Right ventricle myocardium superior (tissue), 1 donor: ENCODE results near the gene HDAC5. TPM values are rescaled to one million over a fixed set of nuclear protein-coding genes. Genes with fewer than 3 reads are reported as not detected.

ENCODE experiments used
- ATAC-seq: fragments of 200-7000 bp; cut with Tn5 transposase; one replicate; pipeline ENCODE4 v1.9.1; 2020; ENCODE audit warnings: mild to moderate bottlenecking; ENCODE audit not compliant: poor library complexity
- DNase-seq: peaks from one replicate; pipeline ENCODE4 v3.0.0-alpha.2; 2020
- intact Hi-C: fragments of 100-400 bp; cut with DNase I; formaldehyde crosslinking; loops from one replicate; pipeline ENCODE4 v1.11.2; 2022
- total RNA-seq: library from RNA; stranded (reverse); fragmentation: NEBNext Ultra II Directional; extraction: Animal tissue kit (Norgen Biotek cat#: 25700); gene quantifications from one replicate; pipeline ENCODE4 v1.2.1, GENCODE V29; 2021
- donor health status: DM: no; HTN: yes; CAD: no; lungs with severe emphysema.

HDAC5 gene
- total RNA-seq, 1 donor from 2014 or later = 67.7 TPM

DNA sequence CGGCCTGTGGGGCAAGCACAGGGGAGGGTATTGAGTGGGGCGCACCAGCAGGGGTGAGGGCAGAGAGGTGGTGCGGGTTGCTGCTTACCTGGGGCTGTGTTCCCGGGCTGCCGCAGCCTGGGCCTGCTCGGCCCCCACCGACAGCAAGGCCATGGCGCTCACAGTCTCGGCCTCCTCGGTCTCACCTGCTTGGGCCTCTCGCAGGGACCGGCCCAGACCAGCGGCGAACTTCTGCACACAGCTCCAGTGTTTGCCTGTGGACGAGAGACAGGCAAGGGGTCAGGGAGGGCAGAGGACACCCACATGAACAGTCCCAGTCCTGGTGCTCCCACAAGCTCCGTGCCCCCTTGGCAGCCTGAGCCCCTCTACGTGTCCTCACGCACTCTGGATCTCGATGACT lies 45.0 kb downstream of the HDAC5 start:
- no peak for DNase-seq

DNA sequence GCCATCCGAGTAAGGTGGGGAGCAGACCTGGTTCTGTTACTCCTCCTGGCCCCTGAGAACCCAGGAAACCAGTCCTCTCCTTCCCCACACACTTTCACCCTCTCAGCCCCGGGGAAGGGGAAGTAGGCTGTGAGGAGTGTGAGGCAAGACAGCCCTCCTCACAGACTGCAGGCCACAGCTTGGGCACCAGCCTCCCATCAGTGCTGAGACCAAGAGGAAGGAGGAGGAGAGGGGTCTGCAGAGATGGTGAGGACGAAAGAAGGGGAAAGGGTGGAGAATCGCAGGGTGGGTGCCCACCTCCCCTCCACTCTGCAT lies 45.9 kb downstream of the HDAC5 start:
- intact Hi-C loops = no loop called here
- DNase-seq = no peak
- ATAC-seq = no peak

More for the DNA sequence above, 45.0 kb downstream of the HDAC5 start:
- no peak for ATAC-seq
- intact Hi-C loops = no loop called here

DNA sequence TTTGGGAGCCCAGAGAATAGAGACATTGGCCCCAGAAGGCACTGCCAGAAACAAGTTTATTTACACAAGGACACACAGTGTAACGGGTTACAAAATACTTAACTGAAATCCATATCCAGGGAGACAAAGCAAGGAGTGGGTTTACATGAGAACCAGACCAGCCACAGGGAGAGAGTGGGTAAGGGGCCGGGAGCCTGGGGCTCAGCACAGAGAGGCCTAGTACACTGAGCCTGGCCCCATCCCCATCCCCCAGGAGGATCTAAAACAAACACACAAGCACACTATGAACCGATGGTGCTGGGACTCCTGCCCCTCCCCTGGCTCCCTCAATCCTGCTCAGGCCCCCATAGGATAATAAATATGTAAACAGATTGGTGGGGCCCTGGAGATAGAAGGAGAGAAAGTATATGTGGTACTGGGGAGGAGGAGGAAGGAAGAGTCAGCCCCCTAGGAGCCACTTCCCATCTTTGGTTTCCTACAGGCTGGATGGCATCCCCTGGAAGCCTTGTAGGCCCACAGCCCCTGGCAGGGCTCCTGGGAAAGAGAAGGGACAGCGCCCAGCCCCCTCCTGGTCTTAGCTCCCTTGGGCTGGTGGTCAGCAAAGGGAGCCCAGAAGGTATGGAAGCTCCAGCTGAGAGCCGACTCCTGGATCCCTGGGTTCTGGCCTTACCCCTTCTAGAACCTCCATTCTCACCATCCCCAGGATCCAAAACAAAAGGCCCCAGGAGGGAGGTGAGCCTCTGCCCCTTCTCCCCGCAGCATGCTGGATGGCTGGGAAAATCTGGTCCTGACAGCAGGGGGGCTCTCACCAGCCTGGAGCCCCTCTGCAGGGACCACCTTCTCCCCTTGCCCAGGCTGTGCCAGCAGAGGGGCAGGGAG lies 46.5 kb downstream of the HDAC5 start:
- DNase-seq = no peak
- intact Hi-C loops = no loop called here
- no peak for ATAC-seq

DNA sequence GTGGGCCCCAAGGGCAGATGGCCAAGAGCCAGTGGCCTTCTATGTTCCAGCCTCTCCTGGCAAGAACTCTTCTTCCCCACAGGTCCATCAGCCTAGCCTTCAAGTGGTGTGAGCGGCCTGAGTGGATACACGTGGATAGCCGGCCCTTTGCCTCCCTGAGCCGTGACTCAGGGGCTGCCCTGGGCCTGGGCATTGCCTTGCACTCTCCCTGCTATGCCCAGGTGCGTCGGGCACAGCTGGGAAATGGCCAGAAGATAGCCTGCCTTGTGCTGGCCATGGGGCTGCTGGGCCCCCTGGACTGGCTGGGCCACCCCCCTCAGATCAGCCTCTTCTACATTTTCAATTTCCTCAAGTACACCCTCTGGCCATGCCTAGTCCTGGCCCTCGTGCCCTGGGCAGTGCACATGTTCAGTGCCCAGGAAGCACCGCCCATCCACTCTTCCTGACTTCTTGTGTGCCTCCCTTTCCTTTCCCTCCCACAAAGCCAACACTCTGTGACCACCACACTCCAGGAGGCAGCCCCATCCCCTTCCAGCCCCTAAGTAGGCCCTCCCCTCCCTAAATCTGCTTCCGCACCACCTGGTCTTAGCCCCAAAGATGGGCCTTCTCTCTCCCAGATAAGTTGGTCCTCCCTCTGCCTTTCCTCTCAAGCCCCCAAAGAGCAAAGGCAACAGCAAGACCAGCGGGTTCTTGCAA lies 47.7 kb downstream of the HDAC5 start:
- intact Hi-C loops = no loop called here
- DNase-seq = no peak
- ATAC-seq = no peak

DNA sequence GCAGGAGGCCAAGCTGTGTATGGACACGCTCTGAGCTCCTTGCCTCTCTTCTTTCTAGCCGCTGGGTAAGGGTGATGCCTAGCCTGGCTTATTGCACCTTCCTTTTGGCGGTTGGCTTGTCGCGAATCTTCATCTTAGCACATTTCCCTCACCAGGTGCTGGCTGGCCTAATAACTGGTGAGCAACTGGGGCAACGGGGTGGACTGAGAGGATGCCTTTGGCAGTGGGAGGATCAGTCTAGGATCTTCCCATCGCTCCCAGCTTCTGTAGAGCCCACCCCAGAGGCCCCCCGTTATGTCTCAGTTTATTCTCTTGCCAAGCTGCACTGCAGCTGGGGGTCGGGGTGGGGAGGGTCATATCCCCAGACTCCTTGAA lies 48.5 kb downstream of the HDAC5 start:
- no peak for DNase-seq
- ATAC-seq = no peak
- intact Hi-C loops = no loop called here

DNA sequence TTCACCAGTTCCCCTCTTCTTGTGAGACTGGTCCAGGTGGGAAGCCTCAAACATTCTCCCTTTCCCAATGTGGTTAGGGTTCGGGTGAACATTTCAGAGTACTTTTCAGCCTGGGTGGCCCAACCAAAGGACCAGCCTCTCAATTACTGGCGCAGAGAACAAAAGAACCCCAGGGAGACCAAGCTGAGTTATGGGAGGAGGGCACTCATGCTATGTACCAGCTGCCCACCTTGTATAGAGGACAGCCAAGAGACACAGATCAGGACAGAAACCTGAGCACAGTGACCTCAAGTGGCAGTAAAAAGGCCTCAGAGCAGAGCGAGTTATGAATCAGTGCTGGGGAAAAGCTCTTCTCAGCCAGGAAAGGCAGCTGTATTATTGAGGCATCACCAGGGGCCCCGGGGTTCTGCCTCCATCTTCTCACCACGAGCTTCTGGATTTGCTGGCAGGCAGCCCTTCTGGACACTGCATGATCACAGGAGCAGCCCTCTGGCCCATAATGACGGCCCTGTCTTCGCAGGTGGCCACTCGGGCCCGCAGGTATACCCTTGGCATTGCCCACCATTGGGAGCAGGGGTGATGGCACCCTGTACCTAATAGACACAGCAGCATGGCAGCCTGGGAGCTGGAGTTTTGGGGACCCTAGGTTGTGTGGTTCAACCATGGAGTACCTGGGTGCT lies 49.1 kb downstream of the HDAC5 start:
- DNase-seq (no peak), ATAC-seq (no peak)
- intact Hi-C loops = no loop called here

DNA sequence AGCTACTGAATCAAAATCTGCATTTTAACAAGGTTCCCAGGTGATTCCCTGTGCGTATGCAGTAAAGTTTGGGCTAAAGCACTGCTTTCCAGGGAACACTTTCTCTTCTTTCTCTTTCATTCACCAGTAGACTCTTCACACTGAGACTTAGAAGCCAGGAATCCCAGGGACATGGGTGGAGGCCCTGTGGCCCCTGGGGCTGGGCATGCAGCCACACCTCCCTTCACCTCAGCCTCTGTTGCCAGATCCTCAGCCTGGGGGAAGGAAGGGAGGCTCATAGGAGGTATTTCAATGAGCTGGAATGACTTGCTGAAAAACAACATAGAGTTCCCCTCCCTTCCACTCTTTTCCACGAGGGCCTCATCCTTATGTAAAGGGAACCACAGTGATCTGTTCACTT lies 51.7 kb downstream of the HDAC5 start:
- no peak for DNase-seq
- no peak for ATAC-seq
- intact Hi-C loops = no loop called here

DNA sequence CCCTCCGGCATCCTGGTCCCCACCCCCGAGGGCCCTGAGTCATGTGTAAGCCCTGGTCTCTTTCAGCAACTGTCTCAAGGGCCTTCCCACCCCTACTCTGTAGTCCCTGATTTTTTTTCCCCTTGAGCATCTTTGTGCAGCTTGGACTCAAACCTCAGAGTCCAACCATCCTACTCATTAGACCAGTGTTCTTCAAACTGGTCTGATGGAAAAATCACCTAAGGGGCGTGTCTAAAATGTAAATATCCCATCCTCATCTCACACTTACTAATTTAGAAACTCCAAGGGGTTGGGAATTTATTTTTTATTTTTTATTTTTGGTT lies 52.3 kb downstream of the HDAC5 start:
- DNase-seq = no peak
- no peak for ATAC-seq
- intact Hi-C loops = no loop called here

DNA sequence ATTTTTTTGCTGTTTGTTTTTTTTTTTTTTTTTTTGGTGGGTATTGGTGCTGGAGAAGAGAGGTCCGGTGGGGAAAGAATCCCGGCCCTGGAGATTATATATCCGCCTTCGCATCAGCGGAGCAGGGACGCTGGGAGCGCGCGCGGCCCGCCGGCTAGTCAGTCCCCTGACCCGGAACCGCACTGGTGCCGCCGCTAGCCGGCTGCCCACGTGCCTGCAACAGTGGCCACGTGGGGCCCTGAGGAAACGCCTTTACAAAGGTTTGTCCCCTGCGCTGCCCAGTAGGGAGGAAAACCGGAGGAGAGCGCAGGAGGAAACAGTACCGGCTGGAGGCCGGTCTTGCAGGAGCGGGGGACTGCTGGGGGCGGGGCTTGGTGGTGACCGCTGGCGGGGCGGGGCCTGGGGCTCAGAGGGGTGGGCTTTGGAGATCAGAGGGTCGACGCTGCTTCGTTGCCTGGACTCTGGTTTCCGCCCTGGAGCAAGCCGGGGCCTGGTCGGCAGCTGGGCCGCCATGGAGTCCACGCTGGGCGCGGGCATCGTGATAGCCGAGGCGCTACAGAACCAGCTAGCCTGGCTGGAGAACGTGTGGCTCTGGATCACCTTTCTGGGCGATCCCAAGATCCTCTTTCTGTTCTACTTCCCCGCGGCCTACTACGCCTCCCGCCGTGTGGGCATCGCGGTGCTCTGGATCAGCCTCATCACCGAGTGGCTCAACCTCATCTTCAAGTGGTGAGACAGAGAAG lies 52.8 kb downstream of the HDAC5 start, which contains the start of gene G6PC3:
TSS of gene G6PC3 (plus strand) at position 281 of the 743 bp plus-strand sequence. CDS start at position 512, 231 bp downstream.
- ATAC-seq (peak; percentile 92), DNase-seq (peak; percentile 95)
- intact Hi-C loops = no loop called here

DNA sequence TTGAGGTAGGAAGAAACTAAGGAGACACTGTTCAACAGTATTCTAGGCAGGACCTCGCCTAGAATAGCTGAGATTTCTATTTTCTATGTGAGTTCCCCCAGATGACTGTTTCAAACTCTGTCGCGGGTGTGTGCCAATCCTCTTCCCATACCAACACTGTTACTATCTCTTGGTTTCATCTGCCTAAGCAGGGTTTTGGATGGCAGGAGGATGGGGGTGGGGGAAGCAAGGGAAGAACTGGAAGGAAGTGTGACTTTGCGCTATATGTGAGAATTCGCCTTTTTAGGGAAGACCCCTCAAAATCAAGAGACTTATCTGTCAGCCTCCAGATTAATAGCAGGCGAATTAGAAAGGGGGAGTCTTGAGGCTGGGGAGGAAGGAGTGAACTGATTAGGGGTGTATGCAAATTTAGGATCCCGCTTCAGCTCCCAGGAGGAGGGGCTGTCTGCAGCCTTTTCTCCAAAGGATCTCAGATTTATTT lies 53.4 kb downstream of the HDAC5 start:
- DNase-seq = no peak
- intact Hi-C loops = no loop called here
- peak; percentile 0 for ATAC-seq

DNA sequence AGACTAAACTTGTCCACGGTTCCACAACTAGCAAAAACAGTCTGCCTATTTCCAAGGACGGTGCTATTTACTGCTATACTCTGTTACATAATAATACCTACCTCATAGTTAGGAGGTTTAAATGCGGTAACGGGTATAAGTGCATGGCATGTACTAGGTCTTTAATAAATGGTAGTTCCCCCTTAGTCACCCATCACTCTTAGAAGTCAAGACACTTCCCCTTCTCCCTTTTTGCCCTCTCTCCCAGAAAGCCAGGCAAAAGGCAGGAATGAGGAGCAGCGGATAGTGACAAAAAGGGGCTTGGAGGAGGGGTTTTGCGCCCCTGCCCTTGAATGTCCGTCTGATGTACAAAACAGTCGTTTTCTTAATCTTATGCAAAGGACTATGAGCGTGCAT lies 55.9 kb downstream of the HDAC5 start:
- no peak for DNase-seq
- intact Hi-C loops = no loop called here

DNA sequence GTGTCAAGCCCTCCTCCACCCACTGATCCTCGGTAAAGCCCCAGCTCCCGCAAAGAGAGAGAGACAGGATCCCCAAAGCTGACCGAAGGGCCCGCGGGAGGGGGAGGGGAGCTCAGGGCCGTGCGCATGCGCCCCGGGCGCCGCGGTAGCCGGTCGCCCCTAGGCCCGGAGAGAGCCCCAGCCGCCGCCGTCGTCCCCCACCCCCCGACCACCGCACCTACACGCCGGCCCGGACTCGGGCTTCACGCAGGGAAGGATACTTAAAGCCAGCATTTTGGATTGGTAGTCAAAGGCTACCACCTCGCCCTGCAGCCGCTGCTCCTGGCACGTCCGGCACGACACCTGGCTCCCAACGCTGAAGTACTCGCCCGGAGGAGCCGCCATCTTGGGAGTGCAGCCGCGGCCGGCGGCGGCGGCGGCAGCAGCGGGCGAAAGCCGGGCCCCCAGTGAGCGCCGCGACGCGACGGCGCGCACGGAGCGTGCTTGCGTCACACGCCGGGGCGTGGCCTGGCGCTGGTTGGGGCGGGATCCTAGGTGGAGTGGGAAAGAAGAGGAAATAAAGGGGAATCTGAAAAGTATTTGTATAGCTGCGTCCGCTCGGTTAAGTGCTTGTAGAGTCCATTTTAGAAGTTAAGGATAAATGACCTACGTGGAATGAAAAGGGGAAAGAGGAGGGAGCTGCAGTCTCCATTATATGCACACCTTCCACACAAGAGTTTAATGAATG lies 57.1 kb downstream of the HDAC5 start, which contains the start of gene LSM12:
TSS of gene LSM12 (minus strand) at position 468 of the 727 bp plus-strand sequence. CDS start at position 384, 84 bp downstream.
- ATAC-seq = peak; percentile 88
- peak; percentile 94 for DNase-seq
- intact Hi-C loops = no loop called here

More for the DNA sequence above, 55.9 kb downstream of the HDAC5 start:
- no peak for ATAC-seq

DNA sequence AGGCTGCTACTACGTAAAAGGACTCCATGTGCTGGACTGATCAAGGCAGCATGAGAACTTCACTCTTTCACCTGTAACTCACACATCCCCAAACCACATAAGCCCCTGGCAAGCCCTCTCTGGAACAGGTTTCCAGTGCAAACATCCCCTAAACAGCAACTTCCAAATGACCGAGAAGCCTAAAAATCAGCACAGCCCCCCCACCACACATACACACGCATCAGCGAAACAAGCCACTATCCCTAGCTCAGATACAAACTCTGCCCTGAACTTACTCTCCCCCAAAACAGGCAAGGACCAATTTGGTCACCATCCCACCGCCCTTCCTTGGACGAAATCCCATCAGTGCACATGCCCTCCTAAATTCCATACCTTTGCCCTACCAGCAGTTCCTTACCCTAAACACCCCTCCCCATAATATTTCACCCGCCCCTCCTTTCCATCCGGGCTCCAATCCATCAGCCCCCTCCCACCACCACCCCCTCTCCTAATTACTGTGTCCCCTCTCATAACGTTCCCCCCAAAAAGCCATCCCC lies 57.7 kb downstream of the HDAC5 start:
- intact Hi-C loops = no loop called here
- no peak for DNase-seq
- ATAC-seq = no peak

DNA sequence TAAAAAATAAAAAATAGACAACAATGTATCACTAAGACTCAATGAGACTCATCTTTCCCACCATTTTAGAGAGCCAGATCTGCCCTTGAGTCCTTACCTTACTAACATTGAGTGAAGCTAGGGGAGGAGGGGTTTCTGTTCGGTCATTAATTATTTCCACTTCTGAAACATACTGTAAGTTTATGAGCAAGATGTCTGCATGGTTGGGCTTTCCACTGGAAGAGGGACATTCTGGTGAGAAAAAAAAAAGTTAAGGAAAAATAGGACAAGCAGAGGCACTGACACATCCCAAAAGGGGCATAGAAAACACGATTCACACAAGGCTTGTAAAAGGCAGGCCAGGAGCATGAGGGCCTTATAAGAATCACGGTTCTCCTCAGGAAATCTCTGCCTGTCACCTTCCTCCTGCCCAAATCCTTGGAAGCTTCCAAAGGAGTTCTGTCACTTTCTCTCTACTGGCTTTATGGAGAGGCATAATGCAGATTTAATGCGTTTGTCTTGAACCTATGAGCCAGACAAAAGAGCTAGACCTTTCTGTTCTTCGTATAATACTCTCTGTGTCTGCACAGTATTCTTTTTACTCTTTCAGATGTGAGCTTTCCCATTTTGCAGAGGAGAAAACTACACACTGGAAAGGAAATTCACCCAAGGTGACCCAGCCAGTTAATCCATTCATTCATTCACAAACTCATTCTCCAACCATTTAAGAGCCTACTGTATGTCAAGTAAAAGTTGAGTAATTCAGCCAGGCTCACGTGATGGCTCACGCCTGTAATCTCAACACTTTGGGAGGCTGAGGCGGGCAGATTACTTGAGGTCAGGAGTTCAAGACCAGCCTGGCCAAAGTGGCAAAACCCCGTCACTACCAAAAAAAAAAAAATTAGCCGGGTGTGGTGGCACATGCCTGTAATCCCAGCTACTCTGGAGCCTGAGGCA lies 59.5 kb downstream of the HDAC5 start:
- intact Hi-C loops = no loop called here
- no peak for DNase-seq
- ATAC-seq = no peak

DNA sequence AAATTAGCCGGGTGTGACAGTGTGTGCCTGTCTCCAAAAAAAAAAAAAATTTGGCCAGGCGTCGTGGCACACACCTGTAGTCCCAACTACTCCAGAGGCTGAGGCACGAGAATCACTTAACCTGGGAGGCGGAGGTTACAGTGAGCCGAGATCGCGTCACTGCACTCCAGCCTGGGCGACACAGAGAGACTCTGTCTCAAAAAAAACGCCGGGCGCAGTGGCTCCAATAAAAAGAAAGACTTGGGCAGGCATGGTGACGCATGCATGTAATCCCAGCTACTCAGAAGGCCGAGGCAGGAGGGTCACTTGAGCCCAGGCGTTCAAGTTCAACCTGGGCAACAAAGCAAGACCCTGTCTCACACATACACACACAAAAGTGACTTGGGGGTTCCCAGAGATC lies 60.6 kb downstream of the HDAC5 start:
- no peak for DNase-seq
- no peak for ATAC-seq
- intact Hi-C loops = no loop called here

DNA sequence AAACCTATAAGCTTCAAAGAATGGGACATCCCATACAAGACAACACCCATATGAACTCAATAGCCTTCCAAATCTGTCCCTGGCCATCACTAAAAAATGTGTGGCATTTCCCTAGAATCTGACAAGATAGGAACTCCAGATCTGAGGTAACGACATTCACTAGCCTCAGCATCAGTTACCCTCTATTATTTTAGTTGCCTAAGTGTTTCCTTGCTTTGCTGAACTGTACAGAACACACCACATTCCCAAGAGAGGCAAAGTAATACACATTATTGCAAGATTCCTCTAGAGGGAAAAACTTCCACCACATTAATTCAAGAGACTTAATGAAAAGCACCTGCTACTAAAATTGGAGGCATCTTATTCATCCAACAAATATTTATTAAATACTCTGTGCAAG lies 62.0 kb downstream of the HDAC5 start:
- no peak for DNase-seq
- no peak for ATAC-seq
- intact Hi-C loops = no loop called here
